H9 (cell line): ENCODE data around the gene PDZD7. TPM values are rescaled to one million over a fixed set of nuclear protein-coding genes. Genes with fewer than 3 reads are reported as not detected.

Source experiments
- DNase-seq: peaks from one replicate; pipeline ENCODE4 v3.0.0-alpha.2; 2017
- H2AFZ ChIP-seq: one replicate; pipeline ENCODE4 v1.6.1; 2013; ENCODE audit warnings: mild to moderate bottlenecking, low read length, control low read depth, moderate library complexity
- H2AK5ac ChIP-seq: 2 replicates; pipeline ENCODE4 v1.6.1; 2013; ENCODE audit warnings: low read length, control low read depth, mixed read lengths; ENCODE audit not compliant: insufficient read length
- H2BK120ac ChIP-seq: one replicate; pipeline ENCODE4 v1.6.1; 2013; ENCODE audit warnings: low read depth, mild to moderate bottlenecking, low read length, control low read depth, inconsistent platforms; ENCODE audit not compliant: poor library complexity, severe bottlenecking
- H2BK12ac ChIP-seq: 2 replicates; pipeline ENCODE4 v1.6.1; 2013; ENCODE audit warnings: low read length, control low read depth, mixed read lengths, low read depth; ENCODE audit not compliant: insufficient read length
- H2BK15ac ChIP-seq: 2 replicates; pipeline ENCODE4 v1.6.1; 2013; ENCODE audit warnings: low read depth, low read length, control low read depth
- H2BK20ac ChIP-seq: one replicate; pipeline ENCODE4 v1.6.1; 2013; ENCODE audit warnings: low read depth, mild to moderate bottlenecking, low read length, control low read depth, inconsistent platforms; ENCODE audit not compliant: poor library complexity, severe bottlenecking
- H2BK5ac ChIP-seq: 2 replicates; pipeline ENCODE4 v1.6.1; 2013; ENCODE audit warnings: low read length, control low read depth, mixed read lengths; ENCODE audit not compliant: insufficient read length
- H3K14ac ChIP-seq: 2 replicates; pipeline ENCODE4 v1.6.1; 2013; ENCODE audit warnings: low read length, control low read depth; ENCODE audit not compliant: insufficient read depth
- H3K18ac ChIP-seq: 2 replicates; pipeline ENCODE4 v1.6.1; 2013; ENCODE audit warnings: low read depth, mild to moderate bottlenecking, mixed read lengths, low read length, control low read depth; ENCODE audit not compliant: insufficient read length
- H3K23ac ChIP-seq: 2 replicates; pipeline ENCODE4 v1.6.1; 2013; ENCODE audit warnings: low read length, control low read depth, mixed read lengths, low read depth; ENCODE audit not compliant: insufficient read length
- H3K23me2 ChIP-seq: 2 replicates; pipeline ENCODE4 v1.6.1; 2013; ENCODE audit warnings: low read depth, mild to moderate bottlenecking, mixed read lengths, low read length, control low read depth; ENCODE audit not compliant: insufficient read length, poor library complexity, severe bottlenecking
- H3K27ac ChIP-seq: 2 replicates; pipeline ENCODE4 v1.5.1; 2013; ENCODE audit warnings: low read length, control low read depth, mixed read lengths, low read depth; ENCODE audit not compliant: insufficient read length
- H3K27me3 ChIP-seq: 2 replicates; pipeline ENCODE4 v1.6.1; 2013; ENCODE audit warnings: low read length, control low read depth, inconsistent platforms; ENCODE audit not compliant: insufficient read depth
- H3K4ac ChIP-seq: 2 replicates; pipeline ENCODE4 v1.6.1; 2013; ENCODE audit warnings: low read depth, mild to moderate bottlenecking, control low read depth, inconsistent platforms, low read length, moderate library complexity
- H3K4me1 ChIP-seq: 2 replicates; pipeline ENCODE4 v1.6.1; 2013; ENCODE audit warnings: low read length, control low read depth, inconsistent platforms; ENCODE audit not compliant: insufficient read depth
- H3K4me2 ChIP-seq: 2 replicates; pipeline ENCODE4 v1.6.1; 2013; ENCODE audit warnings: low read length, control low read depth, mixed read lengths; ENCODE audit not compliant: insufficient read length, insufficient read depth
- H3K56ac ChIP-seq: 2 replicates; pipeline ENCODE4 v1.6.1; 2013; ENCODE audit warnings: low read depth, mild to moderate bottlenecking, mixed read lengths, low read length, control low read depth; ENCODE audit not compliant: insufficient read length
- H3K79me1 ChIP-seq: 2 replicates; pipeline ENCODE4 v1.6.1; 2013; ENCODE audit warnings: low read depth, mild to moderate bottlenecking, moderate library complexity, low read length, control low read depth, inconsistent platforms; ENCODE audit not compliant: insufficient read depth, poor library complexity, severe bottlenecking
- H3K79me2 ChIP-seq: 2 replicates; pipeline ENCODE4 v1.6.1; 2013; ENCODE audit warnings: low read length, control low read depth, inconsistent platforms; ENCODE audit not compliant: insufficient read depth
- H3K9ac ChIP-seq: 2 replicates; pipeline ENCODE4 v1.6.1; 2013; ENCODE audit warnings: low read length, control low read depth, mixed read lengths; ENCODE audit not compliant: insufficient read length; ENCODE audit errors: extremely low read depth
- H3K9me3 ChIP-seq: one replicate; pipeline ENCODE4 v1.6.1; 2013; ENCODE audit warnings: low read depth, low read length, inconsistent platforms; ENCODE audit not compliant: control insufficient read depth
- H3T11ph ChIP-seq: one replicate; pipeline ENCODE4 v1.6.1; 2013; ENCODE audit warnings: mild to moderate bottlenecking, low read length, control low read depth, inconsistent platforms
- H4K20me1 ChIP-seq: one replicate; pipeline ENCODE4 v1.6.1; 2013; ENCODE audit not compliant: control insufficient read depth, insufficient read length, insufficient read depth
- H4K5ac ChIP-seq: 2 replicates; pipeline ENCODE4 v1.6.1; 2013; ENCODE audit warnings: low read depth, mild to moderate bottlenecking, mixed read lengths, low read length, control low read depth; ENCODE audit not compliant: insufficient read length
- H4K8ac ChIP-seq: replicated peaks from 2 replicates; pipeline ENCODE4 v1.6.1; 2013; ENCODE audit warnings: low read length, control low read depth, mixed read lengths, low read depth; ENCODE audit not compliant: insufficient read length
- H4K91ac ChIP-seq: 2 replicates; pipeline ENCODE4 v1.6.1; 2013; ENCODE audit warnings: low read depth, mild to moderate bottlenecking, moderate library complexity, mixed read lengths, low read length, control low read depth; ENCODE audit not compliant: insufficient read length
- H3K27ac Mint-ChIP-seq, 3 experiments: 2 replicates in 2 of 3; 3 replicates in 1 of 3; pipeline ENCODE4 v1.8.0; 2020 to 2021; ENCODE audit warnings: mixed read lengths in 3 of 3, mild to moderate bottlenecking in 1 of 3, moderate library complexity in 1 of 3
- H3K27me3 Mint-ChIP-seq: 2 replicates; pipeline ENCODE4 v1.8.0; 2021; ENCODE audit warnings: low read depth, mild to moderate bottlenecking, moderate library complexity, mixed read lengths
- H3K36me3 Mint-ChIP-seq, 3 experiments: 2 replicates in 2 of 3; 3 replicates in 1 of 3; pipeline ENCODE4 v1.8.0; 2020 to 2021; ENCODE audit warnings: low read depth in 3 of 3, mixed read lengths in 3 of 3; ENCODE audit not compliant: insufficient read depth in 1 of 3
- H3K4me1 Mint-ChIP-seq, 2 experiments: 2 replicates each; pipeline ENCODE4 v1.8.0; 2020; ENCODE audit warnings: mixed read lengths in 2 of 2
- H3K4me3 Mint-ChIP-seq, 2 experiments: 2 replicates in 1 of 2; 3 replicates in 1 of 2; pipeline ENCODE4 v1.8.0; 2020 to 2021; ENCODE audit warnings: mild to moderate bottlenecking in 2 of 2, mixed read lengths in 2 of 2, moderate library complexity in 1 of 2
- H3K9me3 Mint-ChIP-seq, 2 experiments: 2 replicates in 1 of 2; 3 replicates in 1 of 2; pipeline ENCODE4 v1.8.0; 2020; ENCODE audit warnings: mild to moderate bottlenecking in 2 of 2, mixed read lengths in 2 of 2, moderate library complexity in 1 of 2
- CTCF ChIP-seq: fragments of 200-600 bp; sonication (generic); conservative IDR thresholded peaks from 3 replicates; pipeline ENCODE4 v1.8.0; 2021; ENCODE audit warnings: antibody characterized with exemption, mild to moderate bottlenecking
- WGBS: extraction: QIAGEN DNeasy Blood & Tissue Kit; methylation state at CpG from one replicate; pipeline ENCODE4 v1.1.7; 2013; ENCODE audit warnings: missing lambda C conversion rate, low lambda C conversion rate, mixed read lengths; ENCODE audit not compliant: insufficient read length; ENCODE audit errors: extremely low coverage; 5-methylcytosine and 5-hydroxymethylcytosine counted together
- total RNA-seq: library from RNA; stranded (reverse); gene quantifications from 2 replicates; pipeline ENCODE4 v1.2.1, GENCODE V29; 2021

PDZD7 gene
- total RNA-seq, 1 experiment from 2014 or later: 2.0 TPM

DNA sequence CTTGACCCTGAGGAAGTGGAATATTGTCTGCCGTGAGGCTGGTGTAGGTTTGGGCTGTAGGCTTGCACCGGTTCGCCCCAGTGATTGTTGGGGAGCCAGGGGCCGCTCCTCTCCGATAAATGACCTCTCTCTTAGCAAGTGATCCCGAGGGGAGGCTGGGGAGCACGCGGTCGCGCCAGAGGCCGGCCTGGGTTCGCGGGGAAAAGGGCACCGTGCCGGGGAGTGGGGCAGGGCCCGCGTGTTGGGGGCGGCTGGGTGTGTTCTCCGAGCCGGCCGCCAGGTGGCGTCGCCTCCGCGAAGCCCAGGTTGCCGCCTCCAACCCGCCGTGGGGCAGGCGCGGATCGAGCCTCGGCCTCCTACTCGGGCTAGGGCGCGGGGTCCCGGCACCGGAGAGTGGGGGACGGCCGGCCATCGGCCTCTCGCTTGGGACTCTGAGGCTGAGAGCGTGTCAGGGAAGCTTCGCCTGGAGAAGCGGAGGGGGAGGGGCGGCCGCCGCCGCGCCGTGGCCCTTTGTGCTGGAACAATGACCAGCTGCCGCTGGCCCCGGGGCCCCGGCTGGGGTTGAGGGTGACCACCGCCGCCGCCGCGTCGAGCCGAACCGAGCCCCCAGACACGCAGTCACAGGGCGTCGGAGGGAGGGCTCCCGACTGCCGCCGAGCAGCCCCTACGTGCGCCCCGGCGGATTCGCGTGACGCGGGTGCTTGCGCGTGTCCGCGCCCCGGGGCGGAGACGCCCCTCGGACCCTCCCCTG is 31.8 kb downstream of the PDZD7 start:
- peak; percentile 98 for TF ChIP-seq CTCF
- Mint-ChIP-seq H3K4me3 (peak overlapping the region; percentile 72 to 84), H3K4me1 (peaks cover 35 to 39% of the 10 kb centered on the region in 2 experiments), H3K36me3 (peaks cover 16 to 28% (median 25%) of the 10 kb centered on the region in 3 experiments), H3K9me3 (no peaks in the 10 kb centered on the region; a peak in 2 of 5 replicates), H3K27me3 (no peaks in the 10 kb centered on the region), H3K27ac (peak overlapping the region; percentile 16 to 71 (median 46); a peak in 5 of 7 replicates)
- no peak overlapping the region for H3K56ac ChIP-seq
- peaks cover 2% of the 10 kb centered on the region; the same call in 1 of the 2 replicates for H3K4me1 ChIP-seq
- no CpG with 5 or more reads among the region's 83 CpGs for WGBS
- no peaks in the 10 kb centered on the region for H3K79me1 ChIP-seq
- H2BK15ac ChIP-seq: no peak overlapping the region
- no peak overlapping the region for H2BK20ac ChIP-seq
- H3K23ac ChIP-seq: no peak overlapping the region
- no peak overlapping the region for H4K91ac ChIP-seq
- H3K79me2 ChIP-seq: no peaks in the 10 kb centered on the region; the same call in 1 of the 2 replicates
- H3K18ac ChIP-seq: peak overlapping the region; percentile 82
- H4K8ac ChIP-seq: no peak overlapping the region
- no peak overlapping the region for H3T11ph ChIP-seq
- no peak overlapping the region for H2AK5ac ChIP-seq
- no peak overlapping the region for H2BK5ac ChIP-seq
- H3K4ac ChIP-seq: no peak overlapping the region
- H3K9me3 ChIP-seq: no peaks in the 10 kb centered on the region
- H4K5ac ChIP-seq: no peak overlapping the region
- no peak overlapping the region for H2BK120ac ChIP-seq
- H4K20me1 ChIP-seq: no peaks in the 10 kb centered on the region
- H3K27ac ChIP-seq: peak overlapping the region; percentile 14
- H3K4me2 ChIP-seq: peak overlapping the region; percentile 98
- H2AFZ ChIP-seq: no peak overlapping the region
- no peaks in the 10 kb centered on the region for H3K27me3 ChIP-seq
- peak overlapping the region; percentile 68 for H3K14ac ChIP-seq
- peak overlapping the region; percentile 62 for H3K9ac ChIP-seq
- DNase-seq: peak; percentile 75
- no peak overlapping the region for H2BK12ac ChIP-seq
- peaks cover 33% of the 10 kb centered on the region for H3K23me2 ChIP-seq
